Right atrium auricular region (tissue), 2 donors: ENCODE results near the gene ATXN1. TPM values are rescaled to one million over a fixed set of nuclear protein-coding genes. Genes with fewer than 3 reads are reported as not detected.

Experiments used
- DNase-seq: peaks from one replicate; pipeline ENCODE4 v3.0.0-alpha.2; 2019; ENCODE audit warnings: low spot score
- H3K27ac ChIP-seq, 2 donors: fragments of 200-600 bp; sonication (generic); 1 replicate in 1 of 2; 2 replicates in 1 of 2; pipeline ENCODE4 v1.5.1; 2016 to 2019
- H3K27me3 ChIP-seq, 2 donors: fragments of 200-600 bp; sonication (generic); one replicate each; pipeline versions ENCODE4 v1.5.1 to v1.6.0; 2017 to 2019
- H3K36me3 ChIP-seq: fragments of 200-600 bp; sonication (generic); one replicate; pipeline ENCODE4 v1.5.1; 2016
- H3K4me1 ChIP-seq, 2 donors: fragments of 200-600 bp; sonication (generic); one replicate each; pipeline versions ENCODE4 v1.5.1 to v1.6.0; 2017 to 2019
- H3K4me3 ChIP-seq, 2 donors: fragments of 200-600 bp; sonication (generic); 1 replicate in 1 of 2; 2 replicates in 1 of 2; pipeline ENCODE4 v1.5.1; 2017 to 2019; ENCODE audit warnings: mild to moderate bottlenecking in 1 of 2, moderate library complexity in 1 of 2
- H3K9me3 ChIP-seq, 2 donors: fragments of 200-600 bp; sonication (generic); one replicate each; pipeline ENCODE4 v1.5.1; 2019
- total RNA-seq, 2 donors: library from RNA; depleted of rRNA; stranded (reverse); fragments of >200 nt; gene quantifications; one replicate each; pipeline ENCODE4 v1.1.0, GENCODE V29; 2016
- TF ChIP-seq, protein P1 (sequence below), 2 donors: fragments of 200-600 bp; sonication (generic); IDR thresholded peaks; one replicate each; pipeline ENCODE4 v1.5.1; 2019; ENCODE audit warnings: antibody characterized with exemption in 2 of 2

ATXN1 gene
- total RNA-seq, 2 donors from 2014 or later, result 41.8 to 62.0 TPM

DNA sequence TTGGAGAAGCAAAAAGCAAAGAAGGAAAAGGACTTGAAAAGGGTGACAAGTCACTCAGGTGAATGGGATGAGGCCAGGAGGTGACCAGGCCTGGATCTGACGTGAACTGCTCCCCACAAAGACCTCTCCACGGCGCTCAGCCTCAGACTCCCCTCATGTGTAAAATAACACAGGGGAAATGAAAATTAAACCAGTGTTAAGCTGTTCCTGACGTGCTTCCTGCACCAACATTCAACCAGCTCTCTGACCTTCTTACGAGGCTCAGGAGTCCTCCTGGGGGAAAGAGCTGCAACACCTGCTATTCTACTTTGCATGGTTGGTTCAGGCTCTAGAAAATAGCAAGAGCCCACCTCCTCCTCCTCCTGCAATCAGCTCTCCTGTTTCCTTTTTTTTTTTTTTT lies 256.7 kb downstream of the ATXN1 start:
- TF ChIP-seq, protein P1, sequence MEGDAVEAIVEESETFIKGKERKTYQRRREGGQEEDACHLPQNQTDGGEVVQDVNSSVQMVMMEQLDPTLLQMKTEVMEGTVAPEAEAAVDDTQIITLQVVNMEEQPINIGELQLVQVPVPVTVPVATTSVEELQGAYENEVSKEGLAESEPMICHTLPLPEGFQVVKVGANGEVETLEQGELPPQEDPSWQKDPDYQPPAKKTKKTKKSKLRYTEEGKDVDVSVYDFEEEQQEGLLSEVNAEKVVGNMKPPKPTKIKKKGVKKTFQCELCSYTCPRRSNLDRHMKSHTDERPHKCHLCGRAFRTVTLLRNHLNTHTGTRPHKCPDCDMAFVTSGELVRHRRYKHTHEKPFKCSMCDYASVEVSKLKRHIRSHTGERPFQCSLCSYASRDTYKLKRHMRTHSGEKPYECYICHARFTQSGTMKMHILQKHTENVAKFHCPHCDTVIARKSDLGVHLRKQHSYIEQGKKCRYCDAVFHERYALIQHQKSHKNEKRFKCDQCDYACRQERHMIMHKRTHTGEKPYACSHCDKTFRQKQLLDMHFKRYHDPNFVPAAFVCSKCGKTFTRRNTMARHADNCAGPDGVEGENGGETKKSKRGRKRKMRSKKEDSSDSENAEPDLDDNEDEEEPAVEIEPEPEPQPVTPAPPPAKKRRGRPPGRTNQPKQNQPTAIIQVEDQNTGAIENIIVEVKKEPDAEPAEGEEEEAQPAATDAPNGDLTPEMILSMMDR (IDR thresholded peaks at IDR 0.05), result no peak
- no peak overlapping the region for H3K27ac ChIP-seq
- DNase-seq, result no peak

DNA sequence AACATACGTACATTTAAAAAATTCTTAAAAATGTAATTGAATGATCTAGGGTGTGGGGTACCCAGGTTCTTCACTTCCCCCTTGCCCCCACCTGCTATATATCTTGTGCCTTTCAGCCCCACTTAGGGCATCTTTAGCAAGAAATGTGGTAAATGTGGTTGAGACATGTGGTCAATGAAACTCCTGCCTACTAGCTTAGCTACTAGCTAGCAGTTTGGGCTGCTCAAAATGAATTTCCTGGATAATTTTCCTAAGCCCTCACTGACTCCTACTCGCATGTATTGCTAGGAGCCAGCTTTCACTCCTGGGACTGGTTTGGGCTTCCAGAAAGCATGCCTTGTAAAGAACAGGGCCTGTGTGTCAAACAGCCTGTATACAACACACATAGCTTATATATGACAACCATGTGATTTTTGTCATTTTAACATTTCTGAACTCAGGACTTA lies 257.3 kb downstream of the ATXN1 start:
- Histone ChIP-seq H3K27ac (no peak overlapping the region), H3K9me3 (no peaks in the 10 kb centered on the region), H3K4me3 (no peak overlapping the region), H3K4me1 (peaks cover 0 to 20% of the 10 kb centered on the region in 2 donors), H3K36me3 (no peaks in the 10 kb centered on the region), H3K27me3 (no peaks in the 10 kb centered on the region)
- DNase-seq, result no peak
- TF ChIP-seq, protein P1 (IDR thresholded peaks at IDR 0.05), result no peak

More for the DNA sequence above, 256.7 kb downstream of the ATXN1 start:
- H3K36me3 ChIP-seq, result no peaks in the 10 kb centered on the region
- H3K9me3 ChIP-seq, result no peaks in the 10 kb centered on the region
- H3K4me1 ChIP-seq, result peaks cover 0 to 20% of the 10 kb centered on the region in 2 donors
- H3K4me3 ChIP-seq, result no peak overlapping the region
- H3K27me3 ChIP-seq, result no peaks in the 10 kb centered on the region

DNA sequence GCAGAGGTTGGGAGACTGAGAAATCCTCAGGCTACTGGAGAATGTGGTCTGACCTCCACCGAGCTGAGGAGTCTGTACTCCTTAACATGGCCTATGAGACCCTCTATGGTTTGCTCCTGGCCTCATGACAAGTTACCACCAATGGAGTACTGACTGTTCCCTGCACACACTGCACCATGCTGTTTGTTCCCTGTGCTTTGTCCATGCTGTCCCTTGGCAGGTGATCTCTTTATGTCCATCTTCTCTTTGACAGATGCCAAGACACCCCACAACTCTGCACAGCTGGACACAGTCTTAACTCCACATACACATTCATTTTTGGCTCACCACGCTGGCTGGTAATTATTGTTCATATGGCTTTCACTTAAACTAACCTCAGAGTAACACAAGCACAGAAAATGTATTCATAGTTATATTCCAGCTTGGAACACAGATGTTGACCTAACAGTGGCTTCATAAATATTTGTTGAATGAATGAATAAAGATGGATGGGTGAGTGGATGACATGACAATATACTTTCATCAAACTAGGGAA lies 258.0 kb downstream of the ATXN1 start:
- DNase-seq, result no peak
- Histone ChIP-seq H3K27ac (no peak overlapping the region), H3K4me3 (no peak overlapping the region), H3K9me3 (no peaks in the 10 kb centered on the region), H3K4me1 (peaks cover 0 to 20% of the 10 kb centered on the region in 2 donors), H3K27me3 (no peaks in the 10 kb centered on the region), H3K36me3 (no peaks in the 10 kb centered on the region)
- TF ChIP-seq, protein P1 (IDR thresholded peaks at IDR 0.05), result no peak

DNA sequence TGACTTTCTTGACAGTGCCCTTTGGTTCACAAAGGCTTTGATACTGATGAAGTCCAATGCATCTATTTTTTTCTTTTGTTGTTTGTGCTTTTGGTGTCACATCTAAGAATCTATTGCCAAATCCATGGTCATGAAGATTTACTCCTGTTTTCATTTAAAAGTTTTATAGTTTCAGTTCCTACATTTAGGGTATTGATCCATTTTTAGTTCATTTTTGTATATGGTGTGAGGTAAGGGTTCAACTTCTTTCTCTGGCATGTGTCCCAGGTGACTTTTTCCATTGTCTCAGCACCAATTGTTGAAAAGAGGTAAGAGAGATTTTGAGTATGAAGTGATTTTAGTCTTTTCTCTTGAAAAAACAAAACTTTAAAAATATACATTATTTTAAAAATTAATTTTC lies 262.3 kb downstream of the ATXN1 start:
- H3K4me1 ChIP-seq, result peaks cover 0 to 23% of the 10 kb centered on the region in 2 donors
- H3K9me3 ChIP-seq, result no peaks in the 10 kb centered on the region
- no peaks in the 10 kb centered on the region for H3K36me3 ChIP-seq
- no peaks in the 10 kb centered on the region for H3K27me3 ChIP-seq
- TF ChIP-seq, protein P1 (IDR thresholded peaks at IDR 0.05), result no peak
- H3K27ac ChIP-seq, result no peak overlapping the region
- no peak overlapping the region for H3K4me3 ChIP-seq
- no peak for DNase-seq

DNA sequence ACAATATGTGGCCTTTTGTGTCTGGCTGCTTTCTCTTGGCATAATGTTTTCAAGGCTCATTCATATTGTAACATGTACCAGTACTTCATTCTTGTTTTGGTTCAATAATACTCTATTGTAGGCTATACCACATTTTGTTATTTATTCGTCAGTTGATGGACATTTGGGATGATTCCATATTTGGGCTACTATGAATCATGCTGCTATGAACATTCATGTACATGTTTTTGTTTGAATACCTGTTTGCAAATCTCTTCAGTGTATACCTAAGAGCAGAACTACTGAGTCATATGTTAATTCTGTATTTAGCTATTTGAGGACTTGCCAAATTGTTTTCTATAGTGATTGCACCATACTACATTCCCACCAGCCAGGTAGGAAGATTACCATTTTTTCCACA lies 263.0 kb downstream of the ATXN1 start:
- Histone ChIP-seq H3K9me3 (no peaks in the 10 kb centered on the region), H3K27ac (no peak overlapping the region), H3K4me3 (no peak overlapping the region), H3K36me3 (no peaks in the 10 kb centered on the region), H3K27me3 (no peaks in the 10 kb centered on the region), H3K4me1 (peaks cover 0 to 23% of the 10 kb centered on the region in 2 donors)
- no peak for DNase-seq
- TF ChIP-seq, protein P1 (IDR thresholded peaks at IDR 0.05), result no peak
